ENCODE results near the gene BCL2L1.

BCL2L1 gene

GRCh38 chr20:31708736-31709534, 13.7 kb downstream of the BCL2L1 start:
- no peak for DNase-seq (ENCODE audit: low read depth)

GRCh38 chr20:31707994-31708735, 14.5 kb downstream of the BCL2L1 start:
- no peak for DNase-seq (ENCODE audit: low read depth)

GRCh38 chr20:31707258-31707615, 15.4 kb downstream of the BCL2L1 start:
- DNase-seq (ENCODE audit: low read depth) = no peak

- DNase-seq (ENCODE audit: low read depth) = no peak
Measured at GRCh38 chr20:31706607-31707257, 15.9 kb downstream of the BCL2L1 start.

GRCh38 chr20:31705598-31706597, 16.8 kb downstream of the BCL2L1 start:
- DNase-seq (ENCODE audit: low read depth) = no peak

GRCh38 chr20:31705191-31705590, 17.5 kb downstream of the BCL2L1 start:
- DNase-seq (ENCODE audit: low read depth) = no peak

GRCh38 chr20:31704225-31705119, 18.2 kb downstream of the BCL2L1 start:
- DNase-seq (ENCODE audit: low read depth) = peak; percentile 83

GRCh38 chr20:31701591-31701990, 21.1 kb downstream of the BCL2L1 start:
- DNase-seq (ENCODE audit: low read depth) = no peak

GRCh38 chr20:31700747-31701146, 21.9 kb downstream of the BCL2L1 start:
- DNase-seq (ENCODE audit: low read depth) = no peak

GRCh38 chr20:31699801-31700728, 22.6 kb downstream of the BCL2L1 start:
- no peak for DNase-seq (ENCODE audit: low read depth)

GRCh38 chr20:31698803-31699718, 23.6 kb downstream of the BCL2L1 start:
- peak; percentile 97 for DNase-seq (ENCODE audit: low read depth)

GRCh38 chr20:31698243-31698802, 24.3 kb downstream of the BCL2L1 start:
- DNase-seq (ENCODE audit: low read depth) = no peak

- DNase-seq (ENCODE audit: low read depth) = peak; percentile 96
Measured at GRCh38 chr20:31695849-31696804, 26.5 kb downstream of the BCL2L1 start.

- DNase-seq (ENCODE audit: low read depth) = no peak
Measured at GRCh38 chr20:31694842-31695593, 27.6 kb downstream of the BCL2L1 start.

- DNase-seq (ENCODE audit: low read depth) = no peak
Measured at GRCh38 chr20:31693987-31694661, 28.5 kb downstream of the BCL2L1 start.

GRCh38 chr20:31693402-31693801, 29.3 kb downstream of the BCL2L1 start:
- DNase-seq (ENCODE audit: low read depth) = no peak
